Activated CD8-positive, alpha-beta memory T cell treated with anti-CD3 and anti-CD28 coated beads, Interleukin-2, amount 10 ng/mL, durations not matched to agents 7 days and 5 days (primary cell): ENCODE results near the gene ADCY4. TPM values are rescaled to one million over a fixed set of nuclear protein-coding genes. Genes with fewer than 3 reads are reported as not detected.

Source experiments
- ATAC-seq: fragments of 150-1000 bp; cut with Tn5 transposase; one replicate; pipeline ENCODE4 v1.10.0; 2021; ENCODE audit warnings: moderate library complexity
- CTCF ChIA-PET: fragments of 350-600 bp; sonication (Branson Sonifier 250); formaldehyde crosslinking; loops from one replicate; lab custom pipeline; 2021; ENCODE audit warnings: antibody characterized with exemption; lab: Charles Lee
- DNase-seq: peaks from one replicate; pipeline ENCODE4 v3.0.0-alpha.2; 2020
- H3K27ac Mint-ChIP-seq: one replicate; pipeline ENCODE4 v1.8.0; 2021; ENCODE audit warnings: mild to moderate bottlenecking, mixed read lengths
- H3K27me3 Mint-ChIP-seq: one replicate; pipeline ENCODE4 v1.8.0; 2021; ENCODE audit warnings: mixed read lengths
- H3K36me3 Mint-ChIP-seq: one replicate; pipeline ENCODE4 v1.8.0; 2021; ENCODE audit warnings: mild to moderate bottlenecking, mixed read lengths
- H3K4me1 Mint-ChIP-seq: one replicate; pipeline ENCODE4 v1.8.0; 2021; ENCODE audit warnings: mixed read lengths
- H3K4me3 Mint-ChIP-seq: one replicate; pipeline ENCODE4 v1.8.0; 2021; ENCODE audit warnings: mild to moderate bottlenecking, moderate library complexity, mixed read lengths
- H3K9me3 Mint-ChIP-seq: one replicate; pipeline ENCODE4 v1.8.0; 2022; ENCODE audit warnings: low read depth, mixed read lengths
- total RNA-seq, 2 experiments: library from RNA; stranded (reverse); gene quantifications; one replicate each; pipeline ENCODE4 v1.2.3, GENCODE V29; 2021

Gene ADCY4
- total RNA-seq, result 1 to 10 TPM; 1.6 to 3.4 TPM

DNA sequence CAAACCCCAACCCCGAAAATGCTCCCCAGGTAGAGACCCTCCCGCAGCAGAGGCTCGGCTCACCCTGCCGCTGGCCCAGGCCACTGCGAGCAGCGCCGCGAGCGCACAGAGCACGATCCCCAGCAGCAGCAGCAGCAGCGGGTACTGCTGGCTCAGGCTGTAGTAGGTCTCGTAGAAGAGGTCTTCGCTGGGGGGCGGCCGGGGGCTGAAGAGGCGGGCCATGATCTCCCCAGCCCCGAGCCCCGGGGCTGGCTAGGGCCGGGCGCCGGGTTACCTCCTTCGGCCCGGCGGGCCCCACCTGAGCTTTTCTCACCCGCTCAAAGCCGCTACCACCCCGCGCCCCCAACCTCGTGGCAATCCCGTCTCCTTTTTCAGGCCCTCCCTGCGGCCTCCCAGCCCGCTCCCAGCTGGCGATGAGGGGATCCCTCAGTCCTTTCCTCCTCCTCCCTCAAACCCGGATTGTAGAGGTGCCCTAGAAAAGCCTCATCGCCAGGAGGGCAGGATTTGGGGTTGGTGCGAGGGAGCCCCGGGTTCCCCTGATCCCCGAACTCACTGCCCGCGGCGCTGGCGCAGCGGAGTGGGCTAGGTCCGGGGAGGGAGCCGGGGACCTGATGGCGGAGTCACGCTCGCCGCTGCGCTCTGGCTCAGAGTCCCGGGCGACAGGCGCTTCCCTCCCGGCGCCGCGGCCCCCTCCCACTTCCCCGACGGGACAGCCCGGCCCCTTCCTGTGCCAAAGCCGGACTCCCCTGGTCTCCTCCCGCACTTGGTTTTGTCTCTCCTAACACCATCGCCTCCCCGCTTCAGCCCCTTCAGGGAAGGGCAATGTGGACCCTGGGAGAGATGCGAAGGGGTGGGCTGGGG lies at the start of gene ADCY4:
Gene ADCY4, minus strand, starts transcription at position 641 of the 861 bp plus-strand sequence. Its CDS starts 419 bp downstream, at position 222.
- Mint-ChIP-seq H3K4me3 (peak within 1 kb of the TSS; percentile 45), H3K9me3 (no peaks in the 10 kb centered on the region), H3K27me3 (peaks cover 38% of the 10 kb centered on the region), H3K27ac (no peak within 1 kb of the TSS), H3K36me3 (peaks cover 21% of the 10 kb centered on the region), H3K4me1 (peaks cover 62% of the 10 kb centered on the region)
- CTCF ChIA-PET, result interaction anchor here (1.0 to 25.2 kb wide), 11 partner anchors 15 to 107 kb away, joined by 3 to 854 read pairs (median 17); partner anchors contain the start of genes CBLN3, CIDEB, KHNYN and LTB4R
- no peak for ATAC-seq
- DNase-seq, result no peak

DNA sequence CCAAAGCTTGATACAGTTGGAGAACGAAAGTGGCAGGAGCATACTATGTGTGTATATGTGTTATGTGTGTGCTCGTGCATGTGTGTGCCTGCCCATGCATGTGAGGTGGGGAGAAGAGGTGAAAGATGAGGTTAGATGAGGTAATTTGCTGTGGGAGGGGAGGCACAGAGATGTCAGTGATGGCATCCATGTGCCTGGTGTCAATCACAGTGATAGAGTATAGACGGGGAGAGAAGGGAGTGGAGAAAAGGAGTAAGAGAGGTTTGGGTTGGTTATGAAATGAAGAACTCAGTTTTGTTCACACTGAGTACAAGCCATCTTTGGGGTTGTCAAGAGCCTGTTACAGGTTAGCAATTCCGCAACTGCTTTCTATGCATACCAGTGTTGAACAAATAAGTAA lies 49.3 kb upstream of the ADCY4 start:
- CTCF ChIA-PET, result no interaction called here

DNA sequence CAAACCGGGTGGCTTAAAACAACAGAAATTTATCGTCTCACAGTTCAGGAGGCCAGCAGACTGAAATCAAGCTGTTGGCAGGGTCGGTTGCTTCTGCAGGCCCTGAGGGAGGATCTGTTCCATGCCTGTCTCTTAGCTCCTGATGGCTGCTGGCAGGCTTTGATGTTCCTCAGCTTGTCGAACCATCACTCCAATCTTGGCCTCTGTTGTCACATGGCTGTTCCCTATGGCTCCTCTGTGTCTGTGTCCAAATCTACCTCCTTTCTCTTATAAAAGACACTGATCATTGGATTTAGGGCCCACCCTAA lies 47.1 kb upstream of the ADCY4 start:
- no peaks in the 10 kb centered on the region for H3K4me1 Mint-ChIP-seq
- no peak overlapping the region for H3K27ac Mint-ChIP-seq
- no peaks in the 10 kb centered on the region for H3K36me3 Mint-ChIP-seq
- H3K4me3 Mint-ChIP-seq, result no peak overlapping the region
- CTCF ChIA-PET, result no interaction called here
- H3K27me3 Mint-ChIP-seq, result peaks cover 10% of the 10 kb centered on the region
- H3K9me3 Mint-ChIP-seq, result no peaks in the 10 kb centered on the region
- ATAC-seq (no peak), DNase-seq (no peak)

More for the DNA sequence above, 49.3 kb upstream of the ADCY4 start:
- H3K9me3 Mint-ChIP-seq, result no peaks in the 10 kb centered on the region
- no peak overlapping the region for H3K27ac Mint-ChIP-seq
- no peaks in the 10 kb centered on the region for H3K36me3 Mint-ChIP-seq
- H3K27me3 Mint-ChIP-seq, result peaks cover 25% of the 10 kb centered on the region
- DNase-seq, result no peak
- no peak for ATAC-seq
- no peaks in the 10 kb centered on the region for H3K4me1 Mint-ChIP-seq
- H3K4me3 Mint-ChIP-seq, result no peak overlapping the region

DNA sequence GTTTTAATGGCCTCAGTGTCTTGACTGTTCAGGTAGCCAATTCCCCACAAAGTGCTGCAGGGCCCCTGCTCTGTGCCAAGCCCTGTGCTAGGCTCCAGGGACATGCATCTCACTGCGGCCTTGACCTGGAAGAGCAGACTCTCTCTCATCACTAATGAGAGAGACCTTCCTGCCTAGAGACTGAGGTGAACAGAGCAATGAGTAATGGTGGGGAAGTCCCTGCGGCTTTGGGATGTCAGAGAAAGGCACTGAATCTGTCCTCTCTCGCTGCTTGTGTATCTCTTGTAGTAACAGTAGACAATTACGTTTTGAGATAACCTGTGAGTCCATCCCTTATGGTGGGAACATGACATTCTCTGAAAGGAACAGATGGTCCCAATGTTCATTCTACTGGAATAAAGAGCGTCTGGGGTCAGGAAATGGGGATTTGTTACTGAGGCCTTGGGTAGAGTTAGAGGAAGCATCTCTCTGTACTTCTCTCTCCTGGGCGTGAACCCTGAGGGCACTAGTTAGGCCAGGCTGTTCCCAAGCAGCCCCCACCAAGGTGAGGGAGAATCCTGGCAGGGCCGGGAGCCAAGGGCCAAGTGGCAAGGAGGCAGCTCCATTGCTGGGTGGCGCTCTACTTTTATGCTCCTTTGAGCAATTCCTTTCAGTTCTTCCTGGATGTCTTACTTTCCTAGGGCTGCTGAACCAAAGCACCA lies 46.6 kb upstream of the ADCY4 start:
- H3K9me3 Mint-ChIP-seq, result no peaks in the 10 kb centered on the region
- H3K4me1 Mint-ChIP-seq, result no peaks in the 10 kb centered on the region
- H3K36me3 Mint-ChIP-seq, result no peaks in the 10 kb centered on the region
- DNase-seq (no peak), ATAC-seq (no peak)
- CTCF ChIA-PET, result no interaction called here
- H3K27me3 Mint-ChIP-seq, result peaks cover 5% of the 10 kb centered on the region
- H3K27ac Mint-ChIP-seq, result no peak overlapping the region
- no peak overlapping the region for H3K4me3 Mint-ChIP-seq

DNA sequence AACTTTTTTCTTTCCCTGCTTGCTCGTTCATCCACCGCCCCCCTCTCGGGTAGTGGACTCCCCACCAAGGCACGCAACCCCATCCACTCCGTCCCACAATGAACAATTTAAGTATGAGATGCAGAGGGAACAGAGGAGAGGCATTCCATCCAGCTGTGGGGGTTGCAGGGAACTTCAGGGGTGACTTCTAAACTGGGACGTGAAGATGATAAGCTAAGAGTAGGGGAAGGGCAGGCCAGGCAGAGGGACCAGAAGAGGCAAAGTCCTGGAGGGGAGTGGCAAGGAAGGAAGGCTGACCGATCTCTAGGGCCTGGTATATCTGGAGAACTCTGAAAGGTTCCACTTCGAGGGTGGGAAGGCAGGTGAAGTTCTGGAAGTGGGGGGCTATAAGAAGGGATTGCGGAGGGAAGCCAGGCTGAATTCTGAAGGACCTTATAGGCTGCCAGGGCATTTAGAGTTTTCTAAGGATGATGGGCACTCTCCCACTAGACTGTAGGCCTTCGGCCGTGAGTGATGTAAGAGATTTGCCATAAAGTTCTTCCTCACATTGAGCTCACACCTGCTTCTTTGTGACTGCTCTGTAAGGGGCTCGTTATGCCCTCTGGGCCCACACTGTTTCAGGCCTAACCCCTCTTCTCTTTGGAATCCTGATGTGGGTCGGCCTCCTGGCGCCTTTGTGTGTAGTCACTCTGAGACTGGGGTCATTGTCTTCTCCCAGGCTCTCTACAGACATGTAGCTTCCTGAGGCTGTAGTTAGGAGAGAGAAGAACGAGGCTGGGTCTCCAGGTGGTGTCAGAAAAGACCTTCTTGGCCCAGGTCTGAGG lies 45.2 kb upstream of the ADCY4 start:
- H3K4me3 Mint-ChIP-seq, result no peak overlapping the region
- CTCF ChIA-PET, result no interaction called here
- DNase-seq (no peak), ATAC-seq (no peak)
- H3K27me3 Mint-ChIP-seq, result no peaks in the 10 kb centered on the region
- H3K36me3 Mint-ChIP-seq, result no peaks in the 10 kb centered on the region
- no peaks in the 10 kb centered on the region for H3K4me1 Mint-ChIP-seq
- H3K27ac Mint-ChIP-seq, result no peak overlapping the region
- no peaks in the 10 kb centered on the region for H3K9me3 Mint-ChIP-seq

DNA sequence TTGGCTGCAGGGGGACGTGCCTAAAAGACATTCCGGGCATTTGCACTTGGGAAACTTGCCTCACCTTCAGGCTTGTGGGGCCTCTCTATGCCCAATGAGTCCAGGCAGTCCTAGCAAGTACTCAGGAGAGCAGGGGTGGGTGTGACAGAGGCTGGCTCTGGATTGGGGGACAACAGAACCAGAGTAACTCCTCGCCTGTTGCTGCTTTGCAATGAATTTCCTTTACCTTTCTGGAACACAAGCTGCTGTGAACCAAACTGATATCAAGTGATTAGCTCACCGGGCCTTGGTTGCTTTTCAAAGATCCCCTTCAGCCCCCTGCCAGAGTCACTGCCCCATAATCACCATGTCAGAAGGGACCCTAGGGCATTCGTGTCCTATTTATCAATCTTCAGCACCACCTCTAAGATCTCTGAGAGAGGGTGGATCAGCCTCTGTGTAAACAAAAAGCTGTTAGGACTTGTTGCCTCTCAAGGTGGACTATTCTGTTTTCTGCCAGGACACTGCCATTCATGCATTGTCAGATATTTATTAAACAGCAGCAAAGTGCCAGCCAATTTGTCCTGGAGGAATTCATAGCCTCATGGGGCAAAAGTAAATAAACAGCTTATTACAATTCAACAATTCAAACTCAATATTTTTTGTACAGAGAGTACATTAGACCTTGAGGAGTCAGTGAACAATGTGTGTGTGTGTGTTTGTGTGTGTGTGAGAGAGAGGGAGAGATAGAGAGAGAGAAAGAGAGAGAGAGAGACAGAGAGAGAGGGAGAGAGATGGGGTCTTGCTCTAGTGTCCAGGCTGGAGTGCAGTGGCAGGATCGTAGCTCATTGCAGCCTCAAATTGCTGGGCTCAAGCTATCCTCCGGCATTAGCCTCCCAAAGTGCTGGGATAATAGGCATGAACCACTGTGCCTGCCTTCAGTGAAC lies 44.4 kb upstream of the ADCY4 start:
- DNase-seq (no peak), ATAC-seq (no peak)
- Mint-ChIP-seq H3K4me3 (no peak overlapping the region), H3K27ac (no peak overlapping the region), H3K27me3 (no peaks in the 10 kb centered on the region), H3K4me1 (no peaks in the 10 kb centered on the region), H3K36me3 (no peaks in the 10 kb centered on the region), H3K9me3 (no peaks in the 10 kb centered on the region)
- CTCF ChIA-PET, result interaction anchor here (0.5 to 1.7 kb wide), 2 partner anchors 52 to 105 kb away, joined by 3 to 4 read pairs; no protein-coding TSS in a partner anchor

DNA sequence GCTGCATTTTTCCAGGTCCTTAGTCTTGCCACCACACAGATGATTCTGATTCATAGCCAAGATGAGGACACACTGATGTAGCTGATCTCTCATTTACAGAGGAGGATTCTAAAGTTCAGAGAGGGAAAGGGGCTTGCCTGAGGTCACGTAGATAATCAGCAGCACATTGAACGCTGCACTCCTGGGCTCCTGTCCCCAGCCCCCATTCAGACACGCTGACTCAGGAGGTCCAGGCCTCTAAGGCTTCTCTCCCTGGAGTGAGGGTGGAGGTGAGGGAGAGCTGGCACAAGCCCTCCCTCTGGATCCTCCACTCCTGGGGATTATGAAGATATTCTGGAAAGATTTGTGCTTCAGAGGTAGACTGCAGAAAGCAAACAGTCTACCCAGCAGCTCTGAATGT lies 43.5 kb upstream of the ADCY4 start:
- Mint-ChIP-seq H3K36me3 (no peaks in the 10 kb centered on the region), H3K4me3 (no peak overlapping the region), H3K4me1 (no peaks in the 10 kb centered on the region), H3K9me3 (no peaks in the 10 kb centered on the region), H3K27ac (no peak overlapping the region), H3K27me3 (peaks cover 3% of the 10 kb centered on the region)
- CTCF ChIA-PET, result interaction anchor here (0.5 to 1.7 kb wide), 3 partner anchors 45 to 104 kb away, joined by 3 to 4 read pairs (median 3); no protein-coding TSS in a partner anchor
- DNase-seq (no peak), ATAC-seq (no peak)

DNA sequence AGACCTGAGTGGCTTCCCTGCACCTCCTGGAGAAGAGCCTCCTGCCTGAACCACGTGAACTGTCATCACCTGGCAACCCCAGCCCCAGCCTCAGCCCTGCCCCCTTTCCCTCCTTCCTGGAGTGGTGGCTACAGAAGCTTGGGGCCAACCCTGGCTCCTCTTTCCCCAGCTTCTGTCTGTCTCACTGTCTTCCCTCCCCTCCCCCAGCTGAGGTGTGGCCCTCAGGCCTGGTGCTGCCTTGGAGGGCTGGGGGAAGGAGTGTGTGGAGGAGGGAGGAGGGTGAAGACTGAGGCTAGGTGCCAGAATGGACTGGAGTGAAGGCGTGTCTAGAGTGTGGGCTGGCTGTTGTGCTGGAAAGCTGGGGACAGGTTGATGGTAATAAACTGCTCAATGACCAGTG lies 42.8 kb upstream of the ADCY4 start:
- ATAC-seq, result no peak
- peaks cover 3% of the 10 kb centered on the region for H3K27me3 Mint-ChIP-seq
- no peaks in the 10 kb centered on the region for H3K36me3 Mint-ChIP-seq
- CTCF ChIA-PET, result interaction anchor here (0.8 to 1.7 kb wide), 2 partner anchors 44 to 54 kb away, joined by 3 to 4 read pairs; no protein-coding TSS in a partner anchor
- H3K4me1 Mint-ChIP-seq, result no peaks in the 10 kb centered on the region
- H3K27ac Mint-ChIP-seq, result no peak overlapping the region
- H3K4me3 Mint-ChIP-seq, result no peak overlapping the region
- H3K9me3 Mint-ChIP-seq, result no peaks in the 10 kb centered on the region
- DNase-seq, result no peak

DNA sequence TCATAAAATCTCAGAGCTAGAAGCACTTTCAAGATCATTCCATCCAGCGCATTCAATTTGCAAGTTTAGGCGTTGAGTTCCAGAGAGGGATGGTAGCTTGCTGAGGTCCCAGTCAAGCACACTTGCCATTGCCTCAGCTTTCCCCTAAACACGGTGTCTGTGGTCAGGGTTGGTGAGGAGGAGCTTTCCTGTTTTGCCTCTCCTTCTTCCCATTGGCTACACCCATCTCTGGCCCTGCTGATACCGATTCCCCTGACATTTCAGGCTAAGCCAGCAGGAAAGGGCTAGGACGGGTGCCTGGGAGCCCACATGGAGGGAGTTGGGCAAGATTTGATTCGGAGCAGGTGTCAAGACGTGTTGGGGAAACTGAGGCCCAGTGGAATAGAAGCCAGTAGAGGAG lies 42.3 kb upstream of the ADCY4 start:
- no peak for ATAC-seq
- no peak overlapping the region for H3K4me3 Mint-ChIP-seq
- peaks cover 3% of the 10 kb centered on the region for H3K27me3 Mint-ChIP-seq
- no peak overlapping the region for H3K27ac Mint-ChIP-seq
- no peak for DNase-seq
- no peaks in the 10 kb centered on the region for H3K4me1 Mint-ChIP-seq
- no peaks in the 10 kb centered on the region for H3K9me3 Mint-ChIP-seq
- no peaks in the 10 kb centered on the region for H3K36me3 Mint-ChIP-seq
- CTCF ChIA-PET, result no interaction called here

DNA sequence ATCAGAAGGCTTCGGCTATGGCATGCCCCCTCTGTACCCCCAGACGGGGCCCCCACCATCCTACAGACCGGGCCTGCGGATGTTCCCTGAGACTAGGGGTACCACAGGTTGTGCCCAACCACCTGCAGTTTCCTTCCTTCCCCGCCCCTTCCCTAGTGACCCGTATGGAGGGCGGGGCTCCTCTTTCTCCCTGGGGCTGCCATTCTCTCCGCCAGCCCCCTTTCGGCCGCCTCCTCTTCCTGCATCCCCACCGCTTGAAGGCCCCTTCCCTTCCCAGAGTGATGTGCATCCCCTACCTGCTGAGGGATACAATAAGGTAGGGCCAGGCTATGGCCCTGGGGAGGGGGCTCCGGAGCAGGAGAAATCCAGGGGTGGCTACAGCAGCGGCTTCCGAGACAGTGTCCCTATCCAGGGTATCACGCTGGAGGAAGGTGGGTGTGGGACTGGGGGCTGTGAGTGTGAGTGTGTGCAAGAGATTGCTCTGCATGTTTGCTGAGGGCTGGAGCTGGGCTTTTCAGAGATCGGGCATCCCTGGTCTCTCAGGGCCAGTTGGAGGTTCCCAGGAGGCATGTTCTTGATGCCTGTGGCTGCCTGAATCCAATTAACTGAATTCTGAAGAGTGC lies 41.7 kb upstream of the ADCY4 start:
- DNase-seq, result no peak
- no peak overlapping the region for H3K4me3 Mint-ChIP-seq
- ATAC-seq, result no peak
- H3K27ac Mint-ChIP-seq, result no peak overlapping the region
- CTCF ChIA-PET, result no interaction called here
- no peaks in the 10 kb centered on the region for H3K36me3 Mint-ChIP-seq
- H3K4me1 Mint-ChIP-seq, result no peaks in the 10 kb centered on the region
- H3K9me3 Mint-ChIP-seq, result no peaks in the 10 kb centered on the region
- peaks cover 3% of the 10 kb centered on the region for H3K27me3 Mint-ChIP-seq

DNA sequence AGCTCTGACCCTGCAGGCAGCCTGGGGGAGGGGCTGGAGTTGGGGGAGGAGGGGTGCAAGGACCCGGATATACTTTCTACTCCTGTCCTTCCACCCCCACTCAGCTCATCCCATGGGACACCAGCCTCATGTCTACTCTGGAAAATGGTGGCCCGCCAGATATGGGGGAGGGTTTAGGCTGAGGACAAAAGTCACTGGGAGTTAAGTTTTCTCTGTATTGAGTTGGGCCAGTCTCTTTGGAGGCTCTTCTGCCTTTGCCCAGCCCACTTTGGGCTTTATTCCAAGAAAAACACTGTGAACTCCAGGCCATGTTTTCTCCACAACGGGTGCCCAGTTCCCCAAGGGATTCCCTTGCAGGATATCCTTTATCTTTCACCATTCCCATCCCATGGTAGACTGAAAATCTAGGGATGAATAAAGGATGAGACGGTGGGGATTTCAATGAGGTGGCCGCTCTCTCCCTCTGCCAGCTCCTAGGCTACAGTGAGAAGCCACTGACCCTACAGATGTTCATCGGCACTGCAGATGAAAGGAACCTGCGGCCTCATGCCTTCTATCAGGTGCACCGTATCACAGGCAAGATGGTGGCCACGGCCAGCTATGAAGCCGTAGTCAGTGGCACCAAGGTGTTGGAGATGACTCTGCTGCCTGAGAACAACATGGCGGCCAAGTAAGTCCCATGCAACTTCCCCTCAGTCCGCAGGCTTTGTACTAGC lies 38.0 kb upstream of the ADCY4 start:
- Mint-ChIP-seq H3K27me3 (peaks cover 23% of the 10 kb centered on the region), H3K4me1 (no peaks in the 10 kb centered on the region), H3K27ac (no peak overlapping the region), H3K4me3 (no peak overlapping the region), H3K36me3 (no peaks in the 10 kb centered on the region), H3K9me3 (no peaks in the 10 kb centered on the region)
- CTCF ChIA-PET, result interaction anchor here (0.9 to 3.6 kb wide), 2 partner anchors 39 to 41 kb away, joined by 4 to 13 read pairs; no protein-coding TSS in a partner anchor
- DNase-seq (no peak), ATAC-seq (no peak)
